Epithelial cell of esophagus (primary cell): ENCODE data around the gene ALDH1L2.

ENCODE experiments used
- DNase-seq: peaks from one replicate; pipeline ENCODE4 v3.0.0; 2010; ENCODE audit warnings: low read depth
- H3K4me3 ChIP-seq: 2 replicates; pipeline ENCODE4 v1.5.1; 2011; ENCODE audit warnings: mild to moderate bottlenecking, low read length, control low read depth
- CTCF ChIP-seq: IDR thresholded peaks from 2 replicates; pipeline ENCODE4 v1.5.1; 2011; ENCODE audit warnings: low read depth, mild to moderate bottlenecking, low read length, control low read depth, inconsistent platforms; ENCODE audit not compliant: insufficient read depth; ENCODE audit errors: missing control alignments

ALDH1L2 gene

GRCh38 chr12:105025890-105026289 is 58.4 kb downstream of the ALDH1L2 start:
- DNase-seq: no peak

GRCh38 chr12:105024928-105025327 is 59.3 kb downstream of the ALDH1L2 start:
- no peak overlapping the region for H3K4me3 ChIP-seq
- no peak for TF ChIP-seq CTCF
- no peak for DNase-seq

More at GRCh38 chr12:105025890-105026289, 58.4 kb downstream of the ALDH1L2 start:
- TF ChIP-seq CTCF: no peak
- H3K4me3 ChIP-seq: no peak overlapping the region

- no peak overlapping the region for H3K4me3 ChIP-seq
- TF ChIP-seq CTCF: no peak
- peak; percentile 56 for DNase-seq
Observed at GRCh38 chr12:105020241-105020962, 63.9 kb downstream of the ALDH1L2 start.

GRCh38 chr12:105018776-105019175 is 65.5 kb downstream of the ALDH1L2 start:
- no peak for TF ChIP-seq CTCF

GRCh38 chr12:105018012-105018411 is 66.2 kb downstream of the ALDH1L2 start:
- no peak overlapping the region for H3K4me3 ChIP-seq
- no peak for TF ChIP-seq CTCF
- peak; percentile 53 for DNase-seq

More at GRCh38 chr12:105018776-105019175, 65.5 kb downstream of the ALDH1L2 start:
- no peak for DNase-seq
- H3K4me3 ChIP-seq: no peak overlapping the region

GRCh38 chr12:105015543-105015942 is 68.7 kb downstream of the ALDH1L2 start:
- DNase-seq: no peak
- no peak overlapping the region for H3K4me3 ChIP-seq
- TF ChIP-seq CTCF: no peak

- no peak for DNase-seq
- H3K4me3 ChIP-seq: no peak overlapping the region
- TF ChIP-seq CTCF: no peak
Observed at GRCh38 chr12:105014603-105015002, 69.7 kb downstream of the ALDH1L2 start.
